ENCODE measurements around the gene ZNF746. TPM values are rescaled to one million over a fixed set of nuclear protein-coding genes. Genes with fewer than 3 reads are reported as not detected.

Gene ZNF746
- total and polyA plus RNA-seq, 9 of the 15 experiments (the other 6 are each of a cell fraction or from before 2014, with no cell fraction given), result 1.7 to 31.6 (median 13.3) TPM

GRCh38 chr7:149544028-149544427 is 46.4 kb upstream of the ZNF746 start:
- no peaks in the 10 kb centered on the region for H3K79me2 ChIP-seq (ENCODE audit: control insufficient read depth, insufficient read depth, low read length)
- no peak overlapping the region for H3K27ac ChIP-seq (ENCODE audit: extremely low read depth, low read depth, low read length)
- no peak overlapping the region for H3K9ac ChIP-seq (ENCODE audit: insufficient read depth in 1 of 2, low read depth in 2 of 2, low read length in 2 of 2)
- in situ Hi-C loops (cut with MboI) (no loop called here), intact Hi-C loops (cut with micrococcal nuclease) (no loop called here)
- POLR2A ChIA-PET, result interaction anchor here (1.4 kb wide), 1 partner anchor 16 kb away, joined by 5 read pairs; no protein-coding TSS in a partner anchor
- no peaks in the 10 kb centered on the region for H3K9me1 ChIP-seq (ENCODE audit: control insufficient read depth, insufficient read depth, low read length)
- H2AFZ ChIP-seq (ENCODE audit: low read depth, low read length), result no peak overlapping the region
- peaks cover 26% of the 10 kb centered on the region; the same call in 2 of the 3 replicates for H3K36me3 ChIP-seq (ENCODE audit: control insufficient read depth, insufficient read depth, low read length)
- FAIRE-seq, result no peak
- 8% methylated on average over 3 of the region's 3 CpGs for WGBS (ENCODE audit: insufficient coverage, low coverage, missing lambda C conversion rate)
- CTCF ChIA-PET (ENCODE audit: low intra/inter-chr PET ratio), result no interaction called here
- no peak for ATAC-seq
- no peak overlapping the region for H3K4me3 ChIP-seq
- H3K4me2 ChIP-seq (ENCODE audit: insufficient read depth, low read length), result no peak overlapping the region
- no peaks in the 10 kb centered on the region for H3K27me3 ChIP-seq (ENCODE audit: control insufficient read depth in 2 of 2, insufficient read depth in 2 of 2, low read length in 2 of 2)
- no peaks in the 10 kb centered on the region for H4K20me1 ChIP-seq (replicated peaks; ENCODE audit: control insufficient read depth, insufficient read depth, low read length)
- H3K9me3 ChIP-seq (replicated peaks; ENCODE audit: control insufficient read depth, insufficient read depth, low read depth, low read length), result no peaks in the 10 kb centered on the region
- BruUV-seq (replicated peaks), result no TSS peak
- DNase-seq (ENCODE audit: extremely low read depth in 1 of 4, low spot score in 3 of 4), result no peak
- no peaks in the 10 kb centered on the region for H3K4me1 ChIP-seq (replicated peaks in 1 of 2; ENCODE audit: control insufficient read depth in 2 of 2, insufficient read depth in 2 of 2, low read length in 2 of 2)
- no peak for TF ChIP-seq SMAD3 (CRISPR knock-in tag; conservative IDR thresholded peaks at IDR 0.05)
- TF ChIP-seq MIER1 (IDR thresholded peaks at IDR 0.05; ENCODE audit: low read depth), result no peak
- no peak for TF ChIP-seq SMARCC2 (IDR thresholded peaks at IDR 0.05; ENCODE audit: low read depth)
- no peak for TF ChIP-seq TBP (optimal IDR thresholded peaks at IDR 0.05; ENCODE audit: low read depth, low read length)
- TF ChIP-seq ZNF274 (IDR thresholded peaks at IDR 0.05; ENCODE audit: borderline replicate concordance, low read depth, low read length), result no peak
- no peak for TF ChIP-seq ARID4B (CRISPR knock-in tag; IDR thresholded peaks at IDR 0.05)
- TF ChIP-seq FOXK2 (conservative IDR thresholded peaks at IDR 0.05 in 1 of 2, IDR thresholded peaks at IDR 0.05 in 1 of 2; ENCODE audit: low read depth in 2 of 2), result no peak
- no peak for TF ChIP-seq MBD2 (IDR thresholded peaks at IDR 0.05; ENCODE audit: borderline replicate concordance, low read depth)
- TF ChIP-seq, protein P1, sequence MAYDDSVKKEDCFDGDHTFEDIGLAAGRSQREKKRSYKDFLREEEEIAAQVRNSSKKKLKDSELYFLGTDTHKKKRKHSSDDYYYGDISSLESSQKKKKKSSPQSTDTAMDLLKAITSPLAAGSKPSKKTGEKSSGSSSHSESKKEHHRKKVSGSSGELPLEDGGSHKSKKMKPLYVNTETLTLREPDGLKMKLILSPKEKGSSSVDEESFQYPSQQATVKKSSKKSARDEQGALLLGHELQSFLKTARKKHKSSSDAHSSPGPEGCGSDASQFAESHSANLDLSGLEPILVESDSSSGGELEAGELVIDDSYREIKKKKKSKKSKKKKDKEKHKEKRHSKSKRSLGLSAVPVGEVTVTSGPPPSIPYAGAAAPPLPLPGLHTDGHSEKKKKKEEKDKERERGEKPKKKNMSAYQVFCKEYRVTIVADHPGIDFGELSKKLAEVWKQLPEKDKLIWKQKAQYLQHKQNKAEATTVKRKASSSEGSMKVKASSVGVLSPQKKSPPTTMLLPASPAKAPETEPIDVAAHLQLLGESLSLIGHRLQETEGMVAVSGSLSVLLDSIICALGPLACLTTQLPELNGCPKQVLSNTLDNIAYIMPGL (CRISPR knock-in tag; IDR thresholded peaks at IDR 0.05), result no peak
- TF ChIP-seq SREBF1 (IDR thresholded peaks at IDR 0.05; ENCODE audit: borderline replicate concordance, low read depth, low read length), result no peak

Data from K562 (cell line).